Brain microvascular endothelial cell (primary cell): ENCODE results near the gene CRYL1.

Source experiments
- DNase-seq: peaks from one replicate; pipeline ENCODE4 v3.0.0-alpha.2; 2020
- H3K27ac ChIP-seq: fragments of 250-450 bp; sonication (Bioruptor Pico); 2 replicates; pipeline ENCODE4 v1.5.1; 2020; ENCODE audit warnings: mild to moderate bottlenecking, moderate library complexity
- H3K27me3 ChIP-seq: fragments of 250-450 bp; sonication (Bioruptor Pico); replicated peaks from 2 replicates; pipeline ENCODE4 v1.5.1; 2020; ENCODE audit warnings: mild to moderate bottlenecking
- H3K36me3 ChIP-seq: fragments of 250-450 bp; sonication (Bioruptor Pico); replicated peaks from 2 replicates; pipeline ENCODE4 v1.5.1; 2020; ENCODE audit warnings: mild to moderate bottlenecking
- H3K4me3 ChIP-seq: 2 replicates; pipeline ENCODE4 v1.5.1; 2011; ENCODE audit warnings: low read depth, mild to moderate bottlenecking, control low read depth, low read length, moderate library complexity
- CTCF ChIP-seq: IDR thresholded peaks from 2 replicates; pipeline ENCODE4 v1.5.1; 2011; ENCODE audit warnings: low read depth, mild to moderate bottlenecking, moderate library complexity, low read length, control low read depth, inconsistent platforms; ENCODE audit errors: missing control alignments
- in situ Hi-C: cut with HindIII; loops from 2 replicates; pipeline ENCODE4 v1.10.0; 2017; ENCODE audit warnings: low sequenced_read_pairs, low pct_ligation_motif_present

CRYL1 gene

GRCh38 chr13:20422362-20422761 lies 103.3 kb downstream of the CRYL1 start:
- Histone ChIP-seq H3K27ac (no peak overlapping the region), H3K27me3 (no peaks in the 10 kb centered on the region), H3K4me3 (no peak overlapping the region), H3K36me3 (no peaks in the 10 kb centered on the region)
- no peak for TF ChIP-seq CTCF
- DNase-seq, result no peak
- in situ Hi-C loops, result loop anchor here (25.0 kb wide), 1 partner anchor 235 kb away; the partner anchor contains the start of gene GJB2

DNA sequence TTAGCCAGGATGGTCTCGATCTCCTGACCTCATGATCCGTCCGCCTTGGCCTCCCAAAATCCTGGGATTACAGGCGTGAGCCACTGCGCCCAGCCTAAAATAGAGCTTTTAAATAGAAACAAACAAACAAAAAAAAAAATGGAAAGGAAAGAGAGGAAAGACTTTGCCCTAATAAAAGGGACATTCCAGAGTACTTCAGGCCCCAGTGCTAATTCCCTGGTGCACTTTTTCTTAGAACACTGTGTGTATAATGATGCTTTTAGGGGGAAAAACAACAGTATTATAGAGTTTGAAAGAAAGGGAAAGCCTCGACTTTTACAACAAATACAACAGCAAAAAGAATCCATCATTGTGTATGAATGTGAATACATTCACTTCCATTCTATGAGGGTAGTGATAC lies 104.7 kb downstream of the CRYL1 start:
- no peak overlapping the region for H3K27ac ChIP-seq
- H3K36me3 ChIP-seq, result no peaks in the 10 kb centered on the region
- no peak for TF ChIP-seq CTCF
- no peak overlapping the region for H3K4me3 ChIP-seq
- no peaks in the 10 kb centered on the region for H3K27me3 ChIP-seq
- in situ Hi-C loops, result loop anchor here (25.0 kb wide), 1 partner anchor 234 kb away; the partner anchor contains the start of gene GJB2
- DNase-seq, result no peak

DNA sequence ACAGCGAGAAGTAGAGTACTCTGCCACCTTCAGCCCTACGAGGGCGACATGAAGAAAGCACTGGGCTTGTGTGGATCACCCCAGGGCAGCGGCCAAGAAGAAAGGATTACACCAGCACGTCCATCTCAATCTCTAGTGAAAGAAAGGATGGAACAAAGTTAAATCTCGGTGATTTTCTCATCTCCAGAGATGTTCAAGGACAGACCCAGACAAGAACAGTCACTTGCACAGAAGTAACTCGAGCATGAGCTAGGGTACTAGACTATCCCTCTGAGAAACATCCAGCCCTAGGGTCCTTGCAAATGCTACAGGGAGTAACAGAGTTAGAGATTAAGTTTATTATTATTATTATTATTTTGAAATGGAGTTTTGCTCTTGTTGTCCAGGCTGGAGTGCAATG lies 106.7 kb downstream of the CRYL1 start:
- Histone ChIP-seq H3K27ac (peak overlapping the region; percentile 68), H3K4me3 (no peak overlapping the region), H3K36me3 (no peaks in the 10 kb centered on the region), H3K27me3 (peaks cover 11% of the 10 kb centered on the region)
- in situ Hi-C loops, result loop anchor here (25.0 kb wide), 1 partner anchor 232 kb away; the partner anchor contains the start of gene GJB2
- TF ChIP-seq CTCF, result no peak
- DNase-seq, result no peak

DNA sequence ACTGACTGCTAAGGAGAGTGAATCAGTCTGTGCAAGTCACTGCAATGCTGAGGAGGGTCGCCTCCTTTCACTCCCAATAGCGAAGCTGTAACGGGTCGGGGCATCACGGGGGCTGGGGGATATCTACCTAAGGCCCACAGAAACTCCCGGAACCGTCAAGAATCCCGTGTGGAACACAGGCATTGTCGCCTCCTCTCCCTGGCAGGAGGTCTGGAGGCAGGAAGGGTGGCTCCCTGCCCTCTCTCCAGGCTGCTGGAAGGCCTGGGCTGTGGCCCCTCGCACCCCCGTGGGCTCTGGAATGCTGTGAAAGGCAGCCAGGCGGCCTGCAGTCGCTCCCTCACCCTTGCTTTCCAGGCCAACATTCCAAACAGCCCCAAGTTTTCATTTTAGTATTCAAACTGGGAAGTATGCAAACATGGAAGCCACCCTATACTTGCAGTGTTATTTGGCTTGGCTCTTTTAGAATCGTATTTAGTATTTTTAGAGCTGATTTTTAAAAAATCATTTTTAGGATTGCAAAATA lies 109.4 kb downstream of the CRYL1 start:
- TF ChIP-seq CTCF, result no peak
- Histone ChIP-seq H3K27ac (no peak overlapping the region), H3K27me3 (peaks cover 17% of the 10 kb centered on the region), H3K36me3 (no peaks in the 10 kb centered on the region), H3K4me3 (no peak overlapping the region)
- in situ Hi-C loops, result loop anchor here (25.0 kb wide), 1 partner anchor 229 kb away; the partner anchor contains the start of gene GJB2
- no peak for DNase-seq

DNA sequence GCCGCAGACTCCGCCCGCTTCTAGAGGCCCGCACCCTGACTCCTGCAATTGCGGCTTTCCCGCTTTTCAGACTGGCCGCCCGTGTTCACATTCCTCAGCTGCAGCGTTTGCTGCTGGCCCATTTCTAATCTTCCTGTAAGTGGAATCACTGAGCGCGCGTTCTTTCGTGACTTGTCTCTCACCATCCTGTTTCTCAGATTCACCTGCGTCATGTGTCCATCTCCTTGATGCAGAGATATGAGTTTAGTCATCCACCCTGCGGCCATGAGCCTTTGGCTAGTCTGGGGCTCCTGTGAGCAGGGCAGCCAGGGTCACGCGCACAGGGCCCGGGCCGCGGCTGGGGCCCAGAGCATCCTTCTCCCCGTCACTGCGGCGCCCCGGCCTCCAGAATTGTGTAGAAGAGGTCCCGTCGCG lies 110.0 kb downstream of the CRYL1 start:
- Histone ChIP-seq H3K36me3 (no peaks in the 10 kb centered on the region), H3K27ac (no peak overlapping the region), H3K27me3 (peaks cover 17% of the 10 kb centered on the region), H3K4me3 (no peak overlapping the region)
- DNase-seq, result no peak
- in situ Hi-C loops, result loop anchor here (25.0 kb wide), 1 partner anchor 228 kb away; the partner anchor contains the start of gene GJB2
- TF ChIP-seq CTCF, result no peak

GRCh38 chr13:20415306-20415679 lies 110.4 kb downstream of the CRYL1 start:
- H3K36me3 ChIP-seq, result no peaks in the 10 kb centered on the region
- in situ Hi-C loops, result loop anchor here (25.0 kb wide), 1 partner anchor 228 kb away; the partner anchor contains the start of gene GJB2
- no peak overlapping the region for H3K4me3 ChIP-seq
- no peak overlapping the region for H3K27ac ChIP-seq
- no peak for DNase-seq
- peaks cover 17% of the 10 kb centered on the region for H3K27me3 ChIP-seq
- no peak for TF ChIP-seq CTCF
